ENCODE data around the gene SOST.

SOST gene

GRCh38 chr17:43778337-43779144 lies 19.9 kb upstream of the SOST start, which contains the start of gene DUSP3 (continued):
- TF ChIP-seq ZNF426 (tag by site-specific recombination; IDR thresholded peaks at IDR 0.05) (no peak), REST (tag by site-specific recombination; IDR thresholded peaks at IDR 0.05) (peak; percentile 21; the same call in 1 of the 2 replicates), HIC1 (tag by site-specific recombination; IDR thresholded peaks at IDR 0.05) (peak; percentile 94), ZNF404 (tag by site-specific recombination; IDR thresholded peaks at IDR 0.05) (no peak), ZIC2 (tag by site-specific recombination; IDR thresholded peaks at IDR 0.05) (peak; percentile 44), GLIS2 (tag by site-specific recombination; IDR thresholded peaks at IDR 0.05) (peak; percentile 85), SP7 (tag by site-specific recombination; IDR thresholded peaks at IDR 0.05) (peak; percentile 44), ZNF704 (tag by site-specific recombination; IDR thresholded peaks at IDR 0.05) (peak; percentile 93), AEBP2 (tag by site-specific recombination; IDR thresholded peaks at IDR 0.05; ENCODE audit: borderline replicate concordance) (no peak), ZSCAN18 (tag by site-specific recombination; IDR thresholded peaks at IDR 0.05) (no peak), ZNF26 (tag by site-specific recombination; IDR thresholded peaks at IDR 0.05) (no peak), ZNF121 (tag by site-specific recombination; IDR thresholded peaks at IDR 0.05) (no peak), ZNF510 (tag by site-specific recombination; IDR thresholded peaks at IDR 0.05; ENCODE audit: insufficient replicate concordance) (no peak), ZNF423 (tag by site-specific recombination; IDR thresholded peaks at IDR 0.05) (peak; percentile 57), KLF7 (tag by site-specific recombination; IDR thresholded peaks at IDR 0.05; ENCODE audit: borderline replicate concordance) (0 out of 2 replicates have a peak, but pooled peaks have one; percentile 14), ZNF416 (tag by site-specific recombination; IDR thresholded peaks at IDR 0.05) (no peak), ZNF214 (tag by site-specific recombination; IDR thresholded peaks at IDR 0.05; ENCODE audit: borderline replicate concordance) (no peak), ZNF138 (tag by site-specific recombination; IDR thresholded peaks at IDR 0.05; ENCODE audit: borderline replicate concordance) (no peak), ZNF670 (tag by site-specific recombination; IDR thresholded peaks at IDR 0.05; ENCODE audit: low read depth) (no peak), GLI2 (tag by site-specific recombination; IDR thresholded peaks at IDR 0.05; ENCODE audit: borderline replicate concordance, low read depth) (no peak), IKZF3 (tag by site-specific recombination; IDR thresholded peaks at IDR 0.05) (peak; percentile 86), KLF10 (tag by site-specific recombination; IDR thresholded peaks at IDR 0.05) (peak; percentile 44), ZNF560 (tag by site-specific recombination; IDR thresholded peaks at IDR 0.05; ENCODE audit: borderline replicate concordance) (no peak), SP3 (tag by site-specific recombination; IDR thresholded peaks at IDR 0.05) (peak; percentile 85), ZFHX2 (tag by site-specific recombination; conservative IDR thresholded peaks at IDR 0.05) (peak; percentile 61; the same call in 1 of the 2 replicates), TCF7L2 (IDR thresholded peaks at IDR 0.05; ENCODE audit: borderline replicate concordance, low read depth, low read length) (no peak), EGR2 (tag by site-specific recombination; IDR thresholded peaks at IDR 0.05; ENCODE audit: low read depth) (no peak)
